BE2C (cell line): Measurements from ENCODE around the gene ZNF444.

Experiments
- DNase-seq: peaks from one replicate; pipeline ENCODE4 v3.0.0-alpha.2; 2020
- H3K27me3 ChIP-seq: fragments of 250-450 bp; sonication (Bioruptor Pico); 2 replicates; pipeline ENCODE4 v1.5.1; 2020; ENCODE audit warnings: mild to moderate bottlenecking
- H3K36me3 ChIP-seq: fragments of 250-450 bp; sonication (Bioruptor Pico); 2 replicates; pipeline ENCODE4 v1.5.1; 2020; ENCODE audit warnings: mild to moderate bottlenecking
- H3K4me1 ChIP-seq: fragments of 250-450 bp; sonication (Bioruptor Pico); 2 replicates; pipeline ENCODE4 v1.5.1; 2020
- H3K4me3 ChIP-seq: 2 replicates; pipeline ENCODE4 v1.5.1; 2011; ENCODE audit warnings: low read depth, low read length
- H3K9me3 ChIP-seq: fragments of 250-450 bp; sonication (Bioruptor Pico); 2 replicates; pipeline ENCODE4 v1.5.1; 2020
- TF ChIP-seq, protein P1 (sequence below): IDR thresholded peaks from 2 replicates; pipeline ENCODE4 v1.5.1; 2012; ENCODE audit warnings: mild to moderate bottlenecking, low read depth, low read length

Gene ZNF444

DNA sequence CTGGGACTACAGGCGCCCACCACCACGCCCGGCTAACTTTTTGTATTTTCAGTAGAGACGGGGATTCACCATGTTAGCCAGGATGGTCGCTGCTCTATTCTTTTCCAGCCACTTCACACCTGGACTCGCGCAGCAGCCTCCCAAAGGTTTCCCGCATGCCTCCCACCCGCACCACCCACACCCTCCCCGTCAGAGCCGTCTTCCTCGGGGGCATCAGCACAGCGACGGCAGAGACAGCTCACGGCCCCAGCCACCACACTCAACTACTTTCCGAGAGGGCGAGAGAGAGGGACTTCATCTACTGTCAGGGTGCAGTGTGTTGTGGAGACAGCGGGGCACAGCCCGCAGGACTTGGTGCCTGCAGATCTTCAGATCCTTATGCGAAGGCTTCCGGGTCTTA lies 25.6 kb upstream of the ZNF444 start:
- no peak for DNase-seq
- no peaks in the 10 kb centered on the region for H3K27me3 ChIP-seq
- peaks cover 8% of the 10 kb centered on the region; the same call in 1 of the 2 replicates for H3K4me1 ChIP-seq

DNA sequence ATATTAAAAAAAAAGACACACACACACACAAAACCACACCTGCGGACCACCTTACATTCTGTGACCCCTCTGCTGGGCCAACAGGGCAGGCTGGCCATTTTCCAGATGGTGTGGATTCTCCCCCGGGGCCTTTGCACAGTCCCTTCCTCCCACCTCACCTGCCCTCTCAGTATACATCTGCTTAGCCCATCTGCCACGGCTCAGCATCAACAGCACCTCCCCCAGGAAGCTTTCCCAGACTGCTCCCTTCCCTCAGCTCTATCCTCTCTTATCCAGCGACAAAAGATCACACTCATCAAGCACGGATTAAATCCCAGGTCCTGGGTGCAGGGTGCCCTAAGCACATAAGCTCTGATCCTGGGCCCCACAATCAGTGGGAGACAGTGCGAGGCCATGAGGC lies 24.5 kb upstream of the ZNF444 start:
- DNase-seq, result no peak

More for the DNA sequence above, 25.6 kb upstream of the ZNF444 start:
- peaks cover 25% of the 10 kb centered on the region for H3K36me3 ChIP-seq
- H3K9me3 ChIP-seq, result no peaks in the 10 kb centered on the region
- TF ChIP-seq, protein P1, sequence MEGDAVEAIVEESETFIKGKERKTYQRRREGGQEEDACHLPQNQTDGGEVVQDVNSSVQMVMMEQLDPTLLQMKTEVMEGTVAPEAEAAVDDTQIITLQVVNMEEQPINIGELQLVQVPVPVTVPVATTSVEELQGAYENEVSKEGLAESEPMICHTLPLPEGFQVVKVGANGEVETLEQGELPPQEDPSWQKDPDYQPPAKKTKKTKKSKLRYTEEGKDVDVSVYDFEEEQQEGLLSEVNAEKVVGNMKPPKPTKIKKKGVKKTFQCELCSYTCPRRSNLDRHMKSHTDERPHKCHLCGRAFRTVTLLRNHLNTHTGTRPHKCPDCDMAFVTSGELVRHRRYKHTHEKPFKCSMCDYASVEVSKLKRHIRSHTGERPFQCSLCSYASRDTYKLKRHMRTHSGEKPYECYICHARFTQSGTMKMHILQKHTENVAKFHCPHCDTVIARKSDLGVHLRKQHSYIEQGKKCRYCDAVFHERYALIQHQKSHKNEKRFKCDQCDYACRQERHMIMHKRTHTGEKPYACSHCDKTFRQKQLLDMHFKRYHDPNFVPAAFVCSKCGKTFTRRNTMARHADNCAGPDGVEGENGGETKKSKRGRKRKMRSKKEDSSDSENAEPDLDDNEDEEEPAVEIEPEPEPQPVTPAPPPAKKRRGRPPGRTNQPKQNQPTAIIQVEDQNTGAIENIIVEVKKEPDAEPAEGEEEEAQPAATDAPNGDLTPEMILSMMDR, result no peak
- no peak overlapping the region for H3K4me3 ChIP-seq

DNA sequence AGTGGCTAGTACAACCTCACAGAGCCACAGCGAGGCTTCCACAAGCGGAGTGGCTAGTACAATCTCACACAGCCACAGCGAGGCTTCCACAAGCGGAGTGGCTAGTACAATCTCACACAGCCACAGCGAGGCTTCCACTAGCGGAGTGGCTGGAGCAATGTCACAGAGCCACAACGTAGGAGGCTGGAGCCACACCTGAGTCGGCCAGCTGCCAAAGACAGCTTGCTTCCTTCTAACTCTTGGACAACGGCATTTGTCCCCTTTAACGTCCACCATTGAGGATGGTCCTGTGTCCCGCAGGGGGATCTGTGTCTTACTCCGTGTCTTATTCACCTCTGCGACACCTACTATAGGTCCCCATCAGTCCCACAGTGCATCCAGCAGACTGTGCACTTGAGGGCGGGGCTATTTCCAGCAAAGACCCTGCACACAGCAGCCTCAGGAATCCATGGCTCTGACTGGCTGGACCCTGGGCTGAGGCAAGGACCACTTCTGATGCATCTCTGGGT lies 23.7 kb upstream of the ZNF444 start:
- Histone ChIP-seq H3K9me3 (no peaks in the 10 kb centered on the region), H3K36me3 (peaks cover 25% of the 10 kb centered on the region), H3K4me3 (no peak overlapping the region), H3K4me1 (peaks cover 10% of the 10 kb centered on the region; the same call in 1 of the 2 replicates), H3K27me3 (no peaks in the 10 kb centered on the region)
- TF ChIP-seq, protein P1, result no peak
- DNase-seq, result no peak

More for the DNA sequence above, 24.5 kb upstream of the ZNF444 start:
- TF ChIP-seq, protein P1, result no peak
- Histone ChIP-seq H3K4me3 (no peak overlapping the region), H3K4me1 (peaks cover 8% of the 10 kb centered on the region; the same call in 1 of the 2 replicates), H3K9me3 (no peaks in the 10 kb centered on the region), H3K36me3 (peaks cover 25% of the 10 kb centered on the region), H3K27me3 (no peaks in the 10 kb centered on the region)

DNA sequence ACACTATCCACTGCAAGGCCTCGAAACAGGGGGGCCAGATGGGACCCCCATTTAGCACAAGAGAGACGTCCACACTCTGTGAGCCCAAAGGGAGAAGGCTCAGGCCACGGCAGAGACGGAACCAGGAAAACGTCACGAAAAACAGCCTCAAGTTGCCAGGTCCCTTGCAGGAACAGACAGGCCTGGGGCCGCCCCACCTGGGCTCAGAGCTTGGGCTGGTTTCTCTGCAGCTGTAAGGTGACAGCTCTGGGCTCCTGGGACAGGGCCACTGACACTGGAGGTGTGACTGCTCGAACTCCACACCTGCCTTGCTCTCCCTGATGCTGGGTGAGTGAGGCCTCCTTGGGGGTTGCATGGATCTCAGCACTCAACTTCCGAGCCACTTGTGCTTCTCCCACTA lies 23.2 kb upstream of the ZNF444 start:
- no peak overlapping the region for H3K4me3 ChIP-seq
- H3K9me3 ChIP-seq, result no peaks in the 10 kb centered on the region
- H3K36me3 ChIP-seq, result peaks cover 25% of the 10 kb centered on the region
- TF ChIP-seq, protein P1, result no peak
- no peak for DNase-seq
- no peaks in the 10 kb centered on the region for H3K27me3 ChIP-seq
- peaks cover 10% of the 10 kb centered on the region; the same call in 1 of the 2 replicates for H3K4me1 ChIP-seq

DNA sequence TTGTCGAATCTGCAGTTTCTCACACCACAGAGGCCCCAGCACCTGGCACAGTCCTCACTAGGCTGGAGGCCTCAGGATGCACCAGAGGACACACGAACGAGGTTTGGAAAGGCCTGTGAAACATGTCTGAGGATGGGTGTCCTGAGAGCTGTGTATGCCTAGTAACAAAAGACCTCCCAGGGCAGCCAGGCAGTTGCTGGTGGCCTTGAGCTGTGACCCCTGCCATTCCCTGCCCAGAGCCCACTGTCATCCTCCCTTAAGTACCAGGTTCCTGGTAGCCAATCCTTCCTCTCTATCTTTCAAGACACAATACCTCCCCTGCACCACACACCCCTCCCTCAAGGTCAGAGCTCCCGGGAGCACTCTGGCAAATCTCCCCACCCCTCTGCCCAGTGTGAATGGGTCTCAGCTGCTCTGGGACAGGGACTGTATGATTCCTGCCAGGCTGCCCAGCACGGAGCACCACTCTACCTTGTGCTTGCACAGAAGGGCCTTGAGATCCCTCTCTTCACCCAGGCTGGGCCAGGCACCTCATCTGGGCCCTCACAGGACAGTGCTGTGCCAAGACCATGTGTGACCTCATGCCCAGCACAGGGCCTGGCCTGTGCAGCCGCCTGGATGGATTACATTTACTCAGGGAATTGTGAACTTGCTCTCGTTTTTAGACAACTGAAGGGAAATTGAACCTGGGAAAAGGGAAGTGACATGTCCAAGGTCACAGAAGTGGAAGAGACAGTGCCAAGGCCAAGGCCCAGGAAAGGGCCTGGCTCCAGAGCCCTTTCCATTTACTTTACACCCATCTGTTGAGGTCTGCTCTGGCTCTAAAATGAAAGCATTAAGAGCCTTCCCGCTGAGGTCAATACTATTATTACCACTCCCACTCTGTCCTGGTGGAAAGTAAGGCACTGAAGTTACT lies 22.2 kb upstream of the ZNF444 start:
- Histone ChIP-seq H3K27me3 (no peaks in the 10 kb centered on the region), H3K4me1 (peaks cover 10% of the 10 kb centered on the region; the same call in 1 of the 2 replicates), H3K36me3 (peaks cover 25% of the 10 kb centered on the region), H3K9me3 (no peaks in the 10 kb centered on the region), H3K4me3 (peak overlapping the region; percentile 88)
- TF ChIP-seq, protein P1, result no peak
- DNase-seq, result no peak

DNA sequence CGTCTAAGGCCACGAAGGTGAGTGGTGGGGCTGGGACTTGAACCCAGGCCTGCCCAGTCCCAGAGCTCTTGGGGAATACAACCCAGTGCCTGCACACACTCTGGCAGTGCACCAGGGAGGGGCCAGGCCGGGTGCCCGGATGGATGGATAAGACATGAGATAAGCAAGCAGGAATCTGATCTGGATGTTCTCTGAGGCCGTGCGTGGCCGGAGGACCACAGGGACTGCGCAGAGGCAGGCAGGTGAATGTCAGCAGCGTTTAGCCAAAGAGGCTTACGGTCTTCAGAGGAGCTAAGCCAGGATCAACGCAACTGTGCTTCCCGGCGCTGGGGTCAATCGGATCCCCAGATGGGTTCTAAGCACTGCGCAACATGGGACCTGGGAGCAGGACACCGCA lies 21.5 kb upstream of the ZNF444 start:
- Histone ChIP-seq H3K27me3 (no peaks in the 10 kb centered on the region), H3K4me3 (peak overlapping the region; percentile 88), H3K36me3 (peaks cover 25% of the 10 kb centered on the region), H3K4me1 (peaks cover 10% of the 10 kb centered on the region; the same call in 1 of the 2 replicates), H3K9me3 (no peaks in the 10 kb centered on the region)
- TF ChIP-seq, protein P1, result no peak
- DNase-seq, result peak; percentile 43
